ENCODE results near the gene ZBED4.

The ZBED4 gene

DNA sequence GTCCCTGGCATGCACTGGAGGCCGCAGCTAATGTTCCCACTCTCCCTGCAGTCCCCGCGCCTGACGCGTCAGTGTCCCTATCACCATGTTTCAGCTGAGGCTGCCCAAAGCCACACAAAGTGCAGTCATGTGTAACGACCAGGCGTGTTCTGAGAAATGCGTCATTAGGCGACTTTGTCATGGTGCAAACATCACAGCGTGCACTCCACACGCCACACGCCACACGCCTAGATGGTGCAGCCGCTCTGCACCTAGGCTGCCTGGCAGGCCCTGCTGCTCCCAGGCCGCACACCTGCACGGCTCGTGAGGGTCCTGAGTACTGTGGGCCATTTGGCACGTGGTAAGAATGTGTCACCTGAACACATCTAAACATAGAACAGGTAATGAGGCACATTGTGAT, 67.2 kb downstream of the ZBED4 start:
- no peak for DNase-seq (ENCODE audit: low read depth in 2 of 2)

DNA sequence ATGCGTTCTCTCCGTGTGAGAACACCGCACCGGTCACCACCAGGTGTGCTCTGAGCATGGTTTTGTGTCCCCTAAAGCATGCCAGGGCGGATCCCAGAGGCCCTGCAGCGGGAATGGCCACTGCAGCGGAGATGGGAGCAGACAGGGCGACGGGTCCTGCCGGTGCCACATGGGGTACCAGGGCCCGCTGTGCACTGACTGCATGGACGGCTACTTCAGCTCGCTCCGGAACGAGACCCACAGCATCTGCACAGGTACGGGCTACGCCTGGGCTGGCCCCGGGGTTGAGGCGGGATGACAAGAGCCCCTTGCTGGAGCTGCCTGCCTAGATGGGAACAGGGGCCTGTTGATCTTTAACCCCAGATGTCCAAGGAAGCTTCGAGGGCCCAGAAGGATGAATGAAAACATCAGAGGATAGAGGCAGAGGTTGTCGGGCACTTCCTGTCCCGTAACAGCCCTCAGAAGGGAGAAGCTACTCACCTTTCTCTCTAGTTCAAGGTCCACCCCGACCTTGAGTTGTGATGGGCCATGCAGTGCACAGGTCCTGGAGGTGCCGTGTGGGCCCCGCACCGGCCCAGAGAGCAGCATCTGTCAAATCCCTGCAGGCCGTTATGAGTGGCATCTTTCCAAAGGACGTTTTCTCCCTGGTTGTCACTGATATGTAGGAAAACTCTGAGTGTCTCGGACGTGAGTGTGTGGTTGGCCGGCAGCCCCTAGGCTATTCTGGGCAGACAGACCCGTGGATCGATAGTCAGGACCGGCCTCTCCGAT, 68.0 kb downstream of the ZBED4 start:
- DNase-seq (ENCODE audit: low read depth in 2 of 2): no peak

DNA sequence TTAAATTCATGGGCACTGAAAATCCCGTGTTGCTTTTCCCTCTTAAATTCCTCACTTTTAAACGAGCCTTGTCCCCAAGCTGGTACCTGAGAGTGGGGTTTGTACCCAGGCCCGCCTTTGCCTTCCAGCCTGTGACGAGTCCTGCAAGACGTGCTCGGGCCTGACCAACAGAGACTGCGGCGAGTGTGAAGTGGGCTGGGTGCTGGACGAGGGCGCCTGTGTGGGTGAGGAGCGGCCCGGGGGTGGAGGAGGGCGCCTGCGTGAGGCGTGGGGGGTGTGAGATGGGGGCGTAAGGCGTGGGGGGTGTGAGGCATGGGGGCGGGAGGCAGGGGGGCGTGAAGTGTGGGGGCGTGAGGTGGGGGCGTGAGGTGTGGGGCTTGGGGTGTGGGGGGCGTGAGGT, 68.8 kb downstream of the ZBED4 start:
- DNase-seq (ENCODE audit: low read depth in 2 of 2): no peak

DNA sequence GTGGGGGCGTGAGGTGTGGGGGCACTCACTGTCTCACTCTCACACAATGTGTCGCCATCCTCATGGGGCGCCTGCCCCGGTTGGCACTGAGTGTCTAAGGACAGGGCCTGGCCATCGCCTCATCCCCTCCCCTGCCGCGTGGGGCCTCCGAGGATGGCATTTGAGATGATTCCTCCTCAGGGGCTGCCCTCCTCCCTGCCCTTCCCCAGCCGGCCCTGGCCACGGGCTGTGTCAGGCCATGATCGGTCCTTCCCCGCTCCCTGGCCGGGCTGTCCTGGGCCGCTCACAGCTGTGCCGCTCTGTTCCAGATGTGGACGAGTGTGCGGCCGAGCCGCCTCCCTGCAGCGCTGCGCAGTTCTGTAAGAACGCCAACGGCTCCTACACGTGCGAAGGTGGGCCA, 69.3 kb downstream of the ZBED4 start:
- no peak for DNase-seq (ENCODE audit: low read depth in 2 of 2)

DNA sequence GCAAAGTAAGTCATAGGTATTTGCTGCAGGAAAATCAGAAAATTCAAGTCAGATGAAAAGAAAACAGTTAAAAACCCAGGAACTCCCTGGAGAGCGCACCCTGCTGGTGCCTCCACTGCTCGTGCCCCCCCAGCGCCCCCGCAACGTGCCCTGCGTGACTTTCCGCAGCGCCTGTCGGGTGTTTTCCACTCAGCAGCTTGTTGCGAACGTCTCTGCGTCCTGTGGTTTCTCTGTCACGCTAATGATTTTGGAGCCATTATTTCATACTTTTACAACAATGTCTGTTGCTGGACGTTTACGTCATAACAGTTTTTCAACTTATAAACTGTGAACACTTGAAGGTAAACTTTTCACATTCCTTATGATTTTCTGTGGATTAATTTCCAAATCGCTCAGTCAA, 69.8 kb downstream of the ZBED4 start:
- no peak for DNase-seq (ENCODE audit: low read depth in 2 of 2)

DNA sequence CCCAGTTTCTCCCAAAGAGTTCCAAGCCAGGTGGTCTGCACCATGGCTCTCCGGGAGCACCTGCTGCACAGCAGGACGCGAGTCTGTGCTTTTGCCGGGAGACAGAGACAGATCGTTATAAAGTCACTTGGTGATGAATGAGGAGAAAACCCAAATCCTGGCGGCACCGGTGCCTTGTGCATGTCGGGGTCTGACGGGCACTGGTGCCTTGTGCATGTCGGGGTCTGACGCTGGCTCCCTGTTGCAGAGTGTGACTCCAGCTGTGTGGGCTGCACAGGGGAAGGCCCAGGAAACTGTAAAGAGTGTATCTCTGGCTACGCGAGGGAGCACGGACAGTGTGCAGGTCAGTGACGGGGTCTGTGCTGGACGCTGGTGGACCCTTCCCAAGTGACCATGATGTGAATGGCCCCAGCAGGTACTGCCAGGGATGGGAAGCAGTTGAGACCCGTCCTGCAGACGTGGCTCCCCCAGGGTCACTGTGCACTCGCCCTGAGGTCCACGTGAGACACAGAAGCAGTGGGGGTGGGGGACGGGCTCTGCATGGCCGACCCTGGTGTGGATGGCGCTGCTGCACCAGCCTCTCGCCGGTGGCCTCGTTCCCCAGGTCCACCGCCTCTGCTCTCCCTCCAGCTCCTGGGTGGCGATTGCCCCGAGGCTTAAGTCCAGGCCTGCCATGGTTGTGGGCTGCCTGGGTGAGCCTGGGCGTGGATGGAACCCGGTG, 70.6 kb downstream of the ZBED4 start:
- no peak for DNase-seq (ENCODE audit: low read depth in 2 of 2)

DNA sequence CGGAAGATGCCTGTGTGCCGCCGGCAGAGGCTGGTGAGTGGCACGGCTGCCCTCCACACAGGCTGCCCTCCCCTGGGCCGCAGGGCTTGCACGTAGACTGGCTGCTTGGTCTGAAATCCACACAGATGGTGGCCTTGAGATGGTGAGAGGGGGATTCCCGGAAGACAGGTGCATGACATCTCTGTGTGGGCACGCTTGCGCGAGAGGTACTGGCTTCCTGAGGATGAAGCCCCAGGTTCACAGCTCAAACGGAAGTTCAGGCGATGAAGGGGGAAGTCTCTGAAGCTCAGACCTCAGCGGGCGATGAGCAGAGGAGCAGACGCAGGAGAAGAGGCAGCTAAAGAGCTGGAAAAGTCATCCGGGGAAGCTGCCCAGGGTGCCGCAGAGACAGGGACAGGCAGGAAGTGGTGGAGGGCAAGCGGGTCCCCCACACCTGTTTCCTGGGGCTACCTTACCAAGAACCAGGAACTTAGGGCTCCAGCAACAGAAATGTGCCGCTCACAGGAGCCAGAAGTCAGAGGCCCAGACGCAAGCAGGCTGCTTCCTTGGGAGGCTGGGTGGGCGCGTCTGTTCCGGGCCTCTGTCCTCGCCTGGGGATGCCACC, 72.0 kb downstream of the ZBED4 start:
- DNase-seq (ENCODE audit: low read depth in 2 of 2): peak; percentile 42 to 43

DNA sequence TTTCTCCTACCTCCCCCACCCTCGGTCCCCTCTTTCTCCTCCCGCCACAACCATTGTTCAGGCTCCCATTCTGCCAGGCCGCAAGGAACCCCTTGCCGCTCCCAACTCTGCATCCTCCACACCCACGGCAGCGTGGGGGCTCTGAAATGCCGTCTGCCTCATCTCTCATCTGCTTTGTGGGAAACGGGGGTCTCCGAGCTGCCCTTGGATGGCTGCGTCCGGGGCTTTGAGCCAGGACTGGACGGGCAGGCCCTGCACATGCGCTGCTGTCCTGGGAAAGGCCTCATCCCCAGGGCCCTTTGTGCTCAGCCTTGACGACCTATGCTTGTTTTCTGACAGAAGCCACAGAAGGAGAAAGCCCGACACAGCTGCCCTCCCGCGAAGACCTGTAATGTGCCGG, 73.3 kb downstream of the ZBED4 start:
- DNase-seq (ENCODE audit: low read depth in 2 of 2): no peak

DNA sequence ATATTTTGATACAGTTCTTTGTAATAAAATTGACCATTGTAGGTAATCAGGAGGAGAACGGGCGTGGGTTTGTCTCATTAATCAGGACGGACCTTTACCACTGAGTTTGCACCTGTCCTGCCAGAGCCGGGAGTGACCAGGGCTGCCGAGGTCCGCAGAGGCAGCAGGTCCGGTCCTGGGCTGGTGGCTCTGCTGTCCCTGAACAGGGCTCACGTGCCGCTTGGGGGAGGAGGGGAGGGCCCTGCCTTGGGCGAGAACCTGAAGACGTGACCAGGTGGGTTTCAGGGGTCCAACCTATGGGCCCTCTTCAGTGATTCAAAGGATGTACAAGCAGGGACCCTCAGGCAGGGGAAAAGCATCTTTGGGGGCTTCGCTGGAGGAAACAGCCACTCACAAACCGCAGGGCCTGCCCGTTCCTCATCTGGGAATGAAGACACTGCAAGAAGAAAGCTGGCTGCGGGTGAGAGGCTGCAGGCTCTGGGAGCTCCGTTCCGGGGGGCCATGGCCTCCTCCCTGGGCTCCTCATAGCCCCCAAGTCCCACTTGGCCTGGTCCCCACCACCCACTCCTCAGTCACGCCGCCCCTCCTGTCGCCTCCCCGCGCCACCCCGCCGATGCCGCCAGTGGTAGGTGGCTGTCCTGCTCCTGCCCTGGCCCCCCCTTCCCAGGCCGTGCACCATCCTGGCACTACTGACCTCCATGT, 74.0 kb downstream of the ZBED4 start:
- DNase-seq (ENCODE audit: low read depth in 2 of 2): no peak

DNA sequence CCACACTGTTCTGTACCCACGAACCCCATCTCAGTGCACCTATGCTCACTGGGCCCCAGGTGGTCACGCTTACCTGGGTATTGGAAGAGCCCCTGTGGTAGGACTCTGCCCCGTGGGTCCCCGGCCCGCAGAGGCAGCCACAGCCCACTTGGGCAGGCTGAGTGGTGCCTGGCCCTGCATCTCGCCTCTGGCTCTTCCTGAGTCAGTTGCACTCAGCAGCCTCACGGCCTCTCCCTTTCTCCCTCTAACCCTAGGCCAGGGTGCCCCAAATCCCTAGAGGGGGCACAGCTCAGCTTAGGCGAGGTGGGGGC, 74.5 kb downstream of the ZBED4 start:
- DNase-seq (ENCODE audit: low read depth in 2 of 2): no peak

DNA sequence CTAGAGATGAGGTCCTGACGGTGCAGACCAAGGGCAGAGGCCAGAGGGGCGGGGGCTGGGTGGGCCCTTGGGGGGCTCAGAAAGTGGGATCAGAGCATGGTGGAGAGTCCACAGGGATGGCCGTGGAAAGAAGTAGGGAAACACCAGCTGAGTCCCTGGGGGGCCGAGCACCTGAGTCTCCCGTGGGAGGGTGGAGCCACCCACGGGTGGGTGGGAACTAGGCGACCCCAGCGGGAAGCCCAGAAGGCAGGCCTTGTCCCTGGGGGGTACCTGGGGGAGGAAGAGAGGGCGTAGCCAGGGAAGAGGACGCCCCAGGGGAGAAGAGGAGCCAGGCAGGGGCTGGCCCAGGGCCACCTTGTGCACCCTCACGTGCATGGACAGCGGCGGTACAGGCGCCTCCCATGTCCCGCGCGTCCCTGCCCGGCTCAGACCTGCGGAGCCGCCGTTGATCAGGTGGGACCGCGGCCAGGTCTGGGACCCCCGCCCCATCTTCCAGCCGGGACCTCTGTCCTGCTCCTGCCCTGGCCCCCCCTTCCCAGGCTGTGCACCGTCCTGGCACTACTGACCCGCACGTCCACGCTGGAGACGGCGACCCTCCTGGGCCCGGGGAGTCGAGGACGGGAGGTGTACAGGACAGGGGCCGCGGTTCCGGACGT, 75.0 kb downstream of the ZBED4 start:
- no peak for DNase-seq (ENCODE audit: low read depth in 2 of 2)

DNA sequence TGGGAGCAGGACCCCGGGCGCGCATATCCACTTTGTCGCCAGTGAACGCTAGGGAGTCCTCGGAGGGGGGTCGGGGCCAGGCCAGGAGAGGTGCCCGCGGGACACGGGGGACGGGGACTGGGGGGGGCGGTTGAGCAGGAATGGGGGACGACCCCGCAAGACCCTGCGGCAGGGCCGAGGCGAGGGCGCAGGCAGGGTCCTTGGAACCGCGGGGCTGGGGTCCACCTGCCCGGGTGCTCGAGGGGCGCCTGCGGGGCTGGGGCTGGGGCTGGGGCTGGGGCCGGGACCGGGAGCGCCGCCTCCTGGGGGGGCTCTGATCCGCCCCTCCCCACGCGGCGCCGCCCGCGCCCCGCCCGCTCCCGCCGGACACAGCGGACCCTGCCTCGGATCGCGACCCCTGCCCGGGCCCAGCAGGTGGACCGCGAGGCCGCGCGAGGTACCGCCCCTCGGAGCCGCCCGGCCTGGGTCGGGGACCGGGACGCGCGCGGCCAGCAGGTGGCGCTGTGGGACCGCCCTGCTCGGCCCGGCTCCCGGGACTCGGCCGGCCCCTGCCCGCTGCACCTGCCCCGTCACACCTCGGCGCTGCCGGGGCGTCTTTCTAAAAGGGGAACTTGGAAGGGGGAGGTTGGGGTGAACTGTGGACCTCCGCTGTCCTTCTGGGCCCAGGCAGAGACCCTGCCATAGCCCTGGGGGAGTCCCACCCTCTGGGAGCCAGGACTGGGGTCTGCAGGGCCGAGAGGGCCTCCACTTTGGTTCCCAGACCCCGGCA, 75.8 kb downstream of the ZBED4 start:
- DNase-seq (ENCODE audit: low read depth in 2 of 2): peak; percentile 65 to 85

DNA sequence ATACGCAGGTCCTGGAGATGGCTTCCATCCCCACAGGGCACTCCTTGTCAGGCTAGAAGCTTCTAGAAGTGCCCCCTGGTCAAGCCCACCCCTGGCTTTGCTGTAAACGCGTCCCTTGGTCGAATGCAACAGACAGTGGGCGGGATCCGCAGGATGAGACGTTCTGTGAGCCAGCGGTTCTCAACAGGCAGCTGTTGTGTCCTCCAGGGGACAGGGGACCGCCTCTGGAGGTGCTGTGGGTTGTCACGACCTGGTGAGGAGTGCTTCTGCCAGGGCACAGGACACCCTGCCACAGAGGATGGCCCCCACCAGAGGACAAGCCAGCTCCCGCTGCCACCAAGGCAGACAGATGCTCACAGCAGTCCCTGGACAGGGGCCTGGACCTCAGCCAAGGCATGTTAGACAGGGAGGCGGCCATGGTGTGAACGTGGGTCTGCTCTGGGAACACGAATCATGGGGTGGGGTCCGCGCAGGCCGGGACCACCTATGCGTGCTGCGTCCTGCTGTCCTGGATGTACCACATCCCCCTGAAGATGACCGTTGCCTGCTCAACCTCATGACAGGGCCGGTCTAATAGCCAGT, 76.4 kb downstream of the ZBED4 start:
- DNase-seq (ENCODE audit: low read depth in 2 of 2): no peak

DNA sequence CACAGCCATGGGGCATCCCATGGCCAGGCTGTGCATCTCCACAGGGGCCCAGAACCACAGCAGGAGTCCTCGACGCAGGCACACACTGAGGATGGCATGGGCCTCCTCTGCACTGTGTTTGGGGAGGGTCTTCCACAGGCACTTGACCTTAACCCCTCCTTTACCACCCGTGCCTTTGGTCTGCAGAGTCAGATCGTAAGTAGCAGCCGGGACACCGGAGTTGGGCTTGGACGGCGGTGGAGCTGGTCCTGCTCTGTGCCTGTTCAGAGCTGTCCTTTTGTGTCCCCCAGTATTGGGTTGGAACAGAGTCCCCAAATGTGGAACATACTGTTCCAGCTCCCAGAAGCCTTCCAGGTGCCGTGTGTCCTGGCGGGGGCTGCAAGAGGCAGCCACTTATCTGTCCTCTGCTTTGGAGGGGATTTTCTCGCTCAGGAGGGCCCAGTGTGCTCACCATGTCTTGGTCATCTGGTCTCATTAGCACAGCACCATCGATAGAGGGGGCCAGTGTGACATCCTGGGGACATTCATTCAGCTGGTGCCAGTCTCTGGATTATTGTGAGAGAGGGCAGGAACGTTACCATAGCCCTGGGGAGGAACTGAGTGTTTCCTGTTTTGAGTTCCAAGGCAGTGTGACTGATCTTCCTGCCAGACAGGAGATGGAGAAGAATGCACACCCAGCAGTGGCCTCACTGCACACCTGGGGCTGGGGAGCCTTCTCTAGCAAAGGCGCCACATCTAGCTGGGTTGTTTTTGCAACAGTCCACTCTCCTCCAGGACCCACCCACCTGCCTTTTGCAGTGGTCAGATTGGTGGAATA, 77.2 kb downstream of the ZBED4 start:
- peak; percentile 35 to 50 for DNase-seq (ENCODE audit: low read depth in 2 of 2)

DNA sequence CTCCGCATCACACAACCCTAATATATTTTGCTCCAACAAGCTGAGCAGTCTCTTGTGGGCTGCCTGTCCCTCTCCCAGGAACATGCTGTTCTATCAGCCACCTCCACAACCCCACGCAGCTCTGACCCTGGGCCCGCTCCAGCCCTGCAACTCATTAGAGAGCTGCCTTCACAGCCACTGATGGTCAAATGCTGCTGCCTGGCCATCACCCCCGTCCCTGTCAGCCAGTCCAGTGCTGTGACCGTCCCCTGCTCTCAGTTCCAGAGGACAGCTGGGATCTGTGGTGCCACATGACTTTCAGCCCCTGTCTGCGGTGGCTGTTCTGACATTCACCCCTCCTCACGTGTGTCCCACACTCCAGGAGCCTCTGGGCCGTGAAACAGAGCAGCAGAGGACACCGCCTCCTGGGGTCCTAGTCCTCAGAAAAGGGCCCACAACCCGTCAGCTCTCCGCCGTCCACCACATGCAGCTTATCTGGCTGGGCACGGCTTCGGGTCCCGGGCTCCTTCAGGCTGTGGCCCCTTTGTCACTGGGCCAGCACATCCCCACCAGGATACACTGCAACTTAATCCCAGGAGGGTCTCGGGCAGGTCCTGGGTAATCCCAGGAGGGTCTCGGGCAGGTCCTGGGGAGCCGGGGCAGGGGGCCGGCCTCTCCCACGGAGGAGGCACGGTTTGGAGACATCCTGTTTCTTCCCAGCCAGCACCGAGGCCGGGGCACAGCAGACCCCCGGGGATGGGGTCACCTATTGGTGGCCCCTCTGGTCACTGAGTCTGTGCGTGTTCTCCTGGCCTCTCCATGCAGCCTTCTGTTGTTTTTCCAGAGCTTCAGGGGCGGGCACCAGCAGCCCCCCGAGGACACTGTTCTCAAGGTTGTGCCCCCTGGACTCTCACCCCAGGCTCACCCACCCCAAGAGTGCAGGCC, 79.9 kb downstream of the ZBED4 start:
- no peak for DNase-seq (ENCODE audit: low read depth in 2 of 2)

DNA sequence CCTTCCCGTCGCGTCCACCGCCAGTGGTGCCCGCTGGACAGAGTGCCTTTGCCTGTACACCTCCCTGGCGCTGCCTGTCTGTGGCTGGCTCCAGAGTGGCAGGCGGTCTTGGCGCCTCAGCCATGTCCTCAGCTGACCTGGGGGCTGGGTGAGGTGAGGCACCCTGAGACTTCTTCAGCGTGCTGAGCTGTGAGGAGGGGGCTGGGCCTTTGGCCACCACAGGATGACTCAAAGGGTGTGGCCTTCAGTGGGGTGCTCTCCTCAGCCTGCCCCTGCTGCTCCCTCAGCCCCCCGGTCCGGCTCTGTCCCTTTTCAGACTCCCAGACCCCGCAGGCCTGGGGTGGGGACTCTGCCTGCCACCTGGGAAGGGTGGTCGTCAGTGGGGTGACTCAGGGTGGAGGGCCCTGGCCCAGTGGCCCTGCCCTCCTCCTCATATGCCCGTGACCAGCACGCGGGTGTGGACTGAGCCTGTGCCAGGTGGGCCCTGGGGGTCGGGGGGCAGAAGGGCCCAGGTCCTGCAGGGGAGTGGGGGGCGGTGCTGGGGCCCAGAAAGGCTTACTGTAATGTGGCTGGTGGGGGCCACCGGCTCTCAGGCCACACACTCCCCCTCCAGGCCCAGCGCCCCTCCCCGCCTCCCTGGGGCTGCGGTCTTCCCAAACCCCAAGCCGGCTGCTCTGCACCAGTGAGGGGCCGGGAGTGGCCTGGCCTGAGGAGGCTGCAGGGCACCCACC, 80.7 kb downstream of the ZBED4 start:
- DNase-seq (ENCODE audit: low read depth in 2 of 2): no peak

DNA sequence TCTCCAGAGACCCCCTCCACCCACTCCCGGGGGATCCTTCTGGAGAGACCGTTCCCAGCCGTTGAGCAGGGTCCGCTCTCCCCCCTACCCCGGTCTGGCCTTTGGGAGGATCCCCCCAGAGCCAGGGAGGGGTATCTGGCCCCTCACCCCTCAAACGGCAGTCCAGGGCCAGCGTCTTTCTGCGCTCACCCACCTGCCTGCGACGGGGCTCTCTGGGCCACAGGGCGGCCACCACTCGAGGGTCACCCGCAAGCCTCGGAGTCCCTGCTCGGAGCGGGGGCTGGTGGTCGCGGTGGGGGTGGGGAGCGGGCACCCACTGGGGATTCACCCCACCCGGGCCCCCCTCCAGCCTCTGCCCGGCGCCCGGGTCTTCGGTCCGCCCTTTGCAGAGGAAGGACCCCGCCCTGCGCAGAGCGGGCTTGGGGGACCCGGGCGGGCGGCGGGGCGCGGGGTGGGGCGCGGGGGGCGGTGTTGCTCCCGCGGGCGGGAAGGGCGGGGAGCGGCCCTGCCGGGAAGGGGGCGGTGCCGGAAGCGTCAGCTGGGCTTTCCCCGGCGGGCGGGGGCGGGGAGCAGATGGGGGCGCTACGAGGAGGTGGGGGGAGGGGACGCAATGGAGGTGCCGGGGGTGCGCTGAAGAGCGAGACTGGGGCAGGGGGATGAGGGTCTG, 81.4 kb downstream of the ZBED4 start:
- peak; percentile 91 for DNase-seq (ENCODE audit: low read depth in 2 of 2)

DNA sequence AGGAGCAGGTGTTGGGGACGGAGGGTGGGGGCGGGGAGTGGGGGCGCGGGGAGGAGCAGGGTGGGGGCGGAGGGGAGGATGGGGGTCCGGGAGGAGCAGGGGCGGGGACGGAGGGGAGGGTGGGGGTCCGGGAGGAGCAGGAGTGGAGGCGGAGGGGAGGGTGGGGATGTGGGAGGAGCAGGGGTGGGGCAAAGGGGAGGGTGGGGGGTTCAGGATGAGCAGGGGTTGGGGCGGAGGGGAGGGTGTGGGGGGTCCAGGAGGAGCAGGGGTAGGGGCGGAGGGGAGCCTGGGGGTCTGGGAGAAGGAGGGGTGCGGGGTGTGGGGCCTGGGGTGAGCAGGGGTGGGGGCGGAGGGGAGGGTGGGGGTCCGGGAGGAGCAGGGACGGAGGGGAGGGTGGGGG, 81.9 kb downstream of the ZBED4 start:
- no peak for DNase-seq (ENCODE audit: low read depth in 2 of 2)
